A549 (cell line): ENCODE measurements around the gene IL2RA.

ENCODE experiments used
- CTCF ChIP-seq: fragments of >200 bp; sonication (Bioruptor Twin); formaldehyde crosslinking; IDR thresholded peaks from 3 replicates; pipeline ENCODE4 v1.5.1; 2016
- JUN ChIP-seq, 2 experiments: fragments of >200 bp; sonication (Bioruptor Twin); formaldehyde crosslinking; IDR thresholded peaks; 2 replicates in 1 of 2; 3 replicates in 1 of 2; pipeline ENCODE4 v1.6.1; 2016 to 2017
- MAX ChIP-seq: IDR thresholded peaks from 2 replicates; pipeline ENCODE4 v1.6.1; 2012
- NR3C1 ChIP-seq: fragments of >200 bp; sonication (Bioruptor Twin); formaldehyde crosslinking; IDR thresholded peaks from 3 replicates; pipeline ENCODE4 v1.6.1; 2017
- RCOR1 ChIP-seq: fragments of 150-350 bp; IDR thresholded peaks from 2 replicates; pipeline ENCODE4 v1.6.1; 2014; ENCODE audit warnings: antibody characterized with exemption, low read length, low read depth
- REST ChIP-seq: fragments of 200-600 bp; sonication (generic); IDR thresholded peaks from 2 replicates; pipeline ENCODE4 v1.6.1; 2016; ENCODE audit warnings: antibody characterized with exemption, mild to moderate bottlenecking, moderate library complexity
- SREBF2 ChIP-seq: fragments of 450-650 bp; IDR thresholded peaks from 2 replicates; pipeline ENCODE4 v1.6.1; 2014; ENCODE audit warnings: mild to moderate bottlenecking, moderate library complexity

- no peak for TF ChIP-seq NR3C1
- no peak for TF ChIP-seq MAX
- TF ChIP-seq CTCF, result no peak
- no peak for TF ChIP-seq RCOR1
- no peak for TF ChIP-seq SREBF2
- TF ChIP-seq JUN (IDR thresholded peaks at IDR 0.05), result no peak
- no peak for TF ChIP-seq REST
Observed at GRCh38 chr10:6047847-6048246, 14.3 kb downstream of the IL2RA start.
